HEK293 (cell line): ENCODE results near the gene FAM120B.
A peak's percentile ranks its signal among the peaks of the same experiment; 100 is the strongest.

Experiments used
- BCL11A ChIP-seq: fragments of 450-650 bp; formaldehyde crosslinking; IDR thresholded peaks from 2 replicates; pipeline ENCODE4 v1.5.1; 2016; ENCODE audit warnings: low read depth, missing biosample characterization, missing genetic modification characterization
- FEZF1 ChIP-seq: fragments of 450-650 bp; formaldehyde crosslinking; IDR thresholded peaks from 2 replicates; pipeline ENCODE4 v1.5.1; 2016; ENCODE audit warnings: missing biosample characterization, missing genetic modification characterization
- GLI4 ChIP-seq: fragments of 450-650 bp; formaldehyde crosslinking; IDR thresholded peaks from 2 replicates; pipeline ENCODE4 v1.5.1; 2016; ENCODE audit warnings: missing biosample characterization, missing genetic modification characterization
- GLIS2 ChIP-seq: fragments of 450-650 bp; formaldehyde crosslinking; IDR thresholded peaks from 2 replicates; pipeline ENCODE4 v1.5.1; 2016; ENCODE audit warnings: missing biosample characterization, missing genetic modification characterization
- HOXC10 ChIP-seq: sonication (generic); formaldehyde crosslinking; IDR thresholded peaks from 2 replicates; pipeline ENCODE4 v1.8.1; 2023; ENCODE audit warnings: mild to moderate bottlenecking, missing genetic modification reagents
- KLF10 ChIP-seq: fragments of 450-650 bp; IDR thresholded peaks from 2 replicates; pipeline ENCODE4 v1.5.1; 2018; ENCODE audit warnings: missing biosample characterization, mild to moderate bottlenecking, missing genetic modification characterization
- KLF8 ChIP-seq: fragments of 450-650 bp; formaldehyde crosslinking; IDR thresholded peaks from 2 replicates; pipeline ENCODE4 v1.5.1; 2016; ENCODE audit warnings: missing biosample characterization, missing genetic modification characterization
- RBAK ChIP-seq: fragments of 450-650 bp; formaldehyde crosslinking; IDR thresholded peaks from 2 replicates; pipeline ENCODE4 v1.5.1; 2016; ENCODE audit warnings: missing biosample characterization, missing genetic modification characterization
- SP7 ChIP-seq: fragments of 450-650 bp; formaldehyde crosslinking; IDR thresholded peaks from 2 replicates; pipeline ENCODE4 v1.5.1; 2016; ENCODE audit warnings: missing biosample characterization, missing genetic modification characterization
- WT1 ChIP-seq: fragments of 450-650 bp; formaldehyde crosslinking; IDR thresholded peaks from 2 replicates; pipeline ENCODE4 v1.5.1; 2016; ENCODE audit warnings: missing biosample characterization, missing genetic modification characterization
- ZBTB17 ChIP-seq: fragments of 450-650 bp; formaldehyde crosslinking; IDR thresholded peaks from 2 replicates; pipeline ENCODE4 v1.5.1; 2016; ENCODE audit warnings: missing biosample characterization, missing genetic modification characterization
- ZBTB20 ChIP-seq: fragments of 450-650 bp; formaldehyde crosslinking; IDR thresholded peaks from 2 replicates; pipeline ENCODE4 v1.5.1; 2016; ENCODE audit warnings: missing biosample characterization, missing genetic modification characterization
- ZBTB21 ChIP-seq: fragments of 450-650 bp; formaldehyde crosslinking; IDR thresholded peaks from 2 replicates; pipeline ENCODE4 v1.5.1; 2017; ENCODE audit warnings: missing biosample characterization, missing genetic modification characterization
- ZBTB44 ChIP-seq: fragments of 450-650 bp; IDR thresholded peaks from 2 replicates; pipeline ENCODE4 v1.5.1; 2018; ENCODE audit warnings: missing biosample characterization, mild to moderate bottlenecking, missing genetic modification characterization
- ZBTB8A ChIP-seq: fragments of 450-650 bp; formaldehyde crosslinking; IDR thresholded peaks from 2 replicates; pipeline ENCODE4 v1.5.1; 2016; ENCODE audit warnings: missing biosample characterization, missing genetic modification characterization
- ZFP3 ChIP-seq: fragments of 450-650 bp; formaldehyde crosslinking; IDR thresholded peaks from 2 replicates; pipeline ENCODE4 v1.5.1; 2016; ENCODE audit warnings: low read depth, missing biosample characterization, missing genetic modification characterization
- ZNF24 ChIP-seq: fragments of 450-650 bp; formaldehyde crosslinking; IDR thresholded peaks from 2 replicates; pipeline ENCODE4 v1.5.1; 2016; ENCODE audit warnings: missing biosample characterization, missing genetic modification characterization
- ZNF274 ChIP-seq, 2 experiments: fragments of 200-500 bp in 1 of 2; fragments of 450-650 bp in 1 of 2; sonication (Bioruptor generic) in 1 of 2; formaldehyde crosslinking in 1 of 2; IDR thresholded peaks; 2 replicates each; pipeline versions ENCODE4 v1.5.1 to v1.6.1; 2014 to 2016; ENCODE audit warnings: borderline replicate concordance in 1 of 2, inconsistent platforms in 1 of 2, low read length in 1 of 2, missing biosample characterization in 1 of 2, missing genetic modification characterization in 1 of 2
- ZNF280D ChIP-seq: fragments of 450-650 bp; formaldehyde crosslinking; IDR thresholded peaks from 2 replicates; pipeline ENCODE4 v1.5.1; 2016; ENCODE audit warnings: missing biosample characterization, missing genetic modification characterization
- ZNF366 ChIP-seq: fragments of 450-650 bp; formaldehyde crosslinking; conservative IDR thresholded peaks from 2 replicates; pipeline ENCODE4 v1.5.1; 2016; ENCODE audit warnings: missing biosample characterization, missing genetic modification characterization
- ZNF473 ChIP-seq: fragments of 450-650 bp; formaldehyde crosslinking; IDR thresholded peaks from 2 replicates; pipeline ENCODE4 v1.5.1; 2017; ENCODE audit warnings: missing biosample characterization, missing genetic modification characterization
- ZNF529 ChIP-seq: fragments of 450-650 bp; formaldehyde crosslinking; IDR thresholded peaks from 2 replicates; pipeline ENCODE4 v1.5.1; 2017; ENCODE audit warnings: missing genetic modification characterization, missing biosample characterization; ENCODE audit not compliant: insufficient replicate concordance
- ZNF558 ChIP-seq: fragments of 450-650 bp; formaldehyde crosslinking; IDR thresholded peaks from 2 replicates; pipeline ENCODE4 v1.5.1; 2016; ENCODE audit warnings: missing biosample characterization, missing genetic modification characterization
- ZNF629 ChIP-seq: fragments of 450-650 bp; formaldehyde crosslinking; IDR thresholded peaks from 2 replicates; pipeline ENCODE4 v1.5.1; 2017; ENCODE audit warnings: missing biosample characterization, missing genetic modification characterization
- ZNF639 ChIP-seq: fragments of 450-650 bp; formaldehyde crosslinking; IDR thresholded peaks from 2 replicates; pipeline ENCODE4 v1.5.1; 2016; ENCODE audit warnings: missing biosample characterization, missing genetic modification characterization
- ZNF670 ChIP-seq: fragments of 450-650 bp; formaldehyde crosslinking; IDR thresholded peaks from 2 replicates; pipeline ENCODE4 v1.5.1; 2016; ENCODE audit warnings: missing biosample characterization, missing genetic modification characterization, low read depth
- ZNF747 ChIP-seq: fragments of 450-650 bp; formaldehyde crosslinking; IDR thresholded peaks from 2 replicates; pipeline ENCODE4 v1.5.1; 2016; ENCODE audit warnings: missing biosample characterization, missing genetic modification characterization
- ZNF768 ChIP-seq: fragments of 450-650 bp; formaldehyde crosslinking; IDR thresholded peaks from 2 replicates; pipeline ENCODE4 v1.5.1; 2018; ENCODE audit warnings: missing biosample characterization, mild to moderate bottlenecking, missing genetic modification characterization
- ZSCAN16 ChIP-seq: fragments of 450-650 bp; formaldehyde crosslinking; IDR thresholded peaks from 2 replicates; pipeline ENCODE4 v1.5.1; 2016; ENCODE audit warnings: missing biosample characterization, missing genetic modification characterization
- ZSCAN18 ChIP-seq: fragments of 450-650 bp; formaldehyde crosslinking; IDR thresholded peaks from 2 replicates; pipeline ENCODE4 v1.5.1; 2016; ENCODE audit warnings: missing biosample characterization, missing genetic modification characterization
- ZSCAN30 ChIP-seq: fragments of 450-650 bp; IDR thresholded peaks from 2 replicates; pipeline ENCODE4 v1.5.1; 2018; ENCODE audit warnings: missing biosample characterization, mild to moderate bottlenecking, missing genetic modification characterization, moderate library complexity
- ZXDB ChIP-seq: fragments of 450-650 bp; formaldehyde crosslinking; IDR thresholded peaks from 2 replicates; pipeline ENCODE4 v1.5.1; 2016; ENCODE audit warnings: missing biosample characterization, missing genetic modification characterization

Gene FAM120B

GRCh38 chr6:170290296-170291128 is 16.0 kb upstream of the FAM120B start, which contains the start of gene DLL1 (continued):
- no peak; the same call in 1 of the 2 replicates for TF ChIP-seq ZBTB44 (tag by site-specific recombination)
- no peak for TF ChIP-seq ZNF24 (tag by site-specific recombination)
- TF ChIP-seq HOXC10 = no peak
- TF ChIP-seq RBAK (tag by site-specific recombination) = no peak
- TF ChIP-seq ZNF274 (IDR thresholded peaks at IDR 0.05; ENCODE audit: low read length) = no peak
- no peak for TF ChIP-seq ZNF274 (tag by site-specific recombination; IDR thresholded peaks at IDR 0.05; ENCODE audit: borderline replicate concordance)
- TF ChIP-seq ZNF280D = no peak
- TF ChIP-seq ZNF629 = no peak
- TF ChIP-seq ZNF558 (tag by site-specific recombination) = no peak
- no peak for TF ChIP-seq GLI4
- TF ChIP-seq ZNF473 = no peak
- TF ChIP-seq WT1 (tag by site-specific recombination) = no peak
- TF ChIP-seq ZNF768 = no peak
- TF ChIP-seq ZNF366 (tag by site-specific recombination) = no peak
- TF ChIP-seq FEZF1 (tag by site-specific recombination) = no peak
- 0 out of 2 replicates have a peak, but pooled peaks have one; percentile 65 for TF ChIP-seq ZSCAN30 (tag by site-specific recombination)
- TF ChIP-seq BCL11A (tag by site-specific recombination) = no peak
- no peak for TF ChIP-seq ZBTB8A (tag by site-specific recombination)
- no peak for TF ChIP-seq ZSCAN16 (tag by site-specific recombination)
- TF ChIP-seq ZFP3 (tag by site-specific recombination) = no peak
- 0 out of 2 replicates have a peak, but pooled peaks have one; percentile 32 for TF ChIP-seq GLIS2 (tag by site-specific recombination)
- no peak for TF ChIP-seq ZNF670 (tag by site-specific recombination)
- TF ChIP-seq SP7 (tag by site-specific recombination) = no peak; the same call in 1 of the 2 replicates
- no peak for TF ChIP-seq KLF8 (tag by site-specific recombination)
- TF ChIP-seq ZBTB17 (tag by site-specific recombination) = 0 out of 2 replicates have a peak, but pooled peaks have one; percentile 43
- TF ChIP-seq ZBTB20 (tag by site-specific recombination) = peak; percentile 67; the same call in 1 of the 2 replicates
- TF ChIP-seq ZNF639 (tag by site-specific recombination) = no peak
- no peak for TF ChIP-seq KLF10 (tag by site-specific recombination)
- TF ChIP-seq ZXDB (tag by site-specific recombination) = peak; percentile 30; the same call in 1 of the 2 replicates
- TF ChIP-seq ZNF529 (tag by site-specific recombination) = no peak
- TF ChIP-seq ZNF747 (tag by site-specific recombination) = no peak
- TF ChIP-seq ZBTB21 (tag by site-specific recombination) = no peak
- TF ChIP-seq ZSCAN18 (tag by site-specific recombination) = no peak
